GM21619 (cell line): Measurements from ENCODE around the gene FAR1.

Experiments used
- ATAC-seq: cut with Tn5 transposase; IDR thresholded peaks from one replicate; pipeline ENCODE4 v1.9.1; 2021; ENCODE audit not compliant: unreplicated experiment

The FAR1 gene

GRCh38 chr11:13669544-13670488 is 1.3 kb downstream of the FAR1 start:
- ATAC-seq = no peak

GRCh38 chr11:13672576-13673210 is 4.2 kb downstream of the FAR1 start:
- ATAC-seq = no peak

GRCh38 chr11:13674799-13675509 is 6.5 kb downstream of the FAR1 start:
- no peak for ATAC-seq

GRCh38 chr11:13676576-13676975 is 8.1 kb downstream of the FAR1 start:
- ATAC-seq = no peak

- no peak for ATAC-seq
Observed at GRCh38 chr11:13679768-13680167, 11.3 kb downstream of the FAR1 start.

- peak; percentile 86 for ATAC-seq
Observed at GRCh38 chr11:13680501-13681264, 12.2 kb downstream of the FAR1 start.

- no peak for ATAC-seq
Observed at GRCh38 chr11:13681446-13681845, 13.0 kb downstream of the FAR1 start.

- no peak for ATAC-seq
Observed at GRCh38 chr11:13682212-13682611, 13.7 kb downstream of the FAR1 start.

GRCh38 chr11:13685461-13686108 is 17.1 kb downstream of the FAR1 start:
- no peak for ATAC-seq

GRCh38 chr11:13686776-13687175 is 18.3 kb downstream of the FAR1 start:
- no peak for ATAC-seq

GRCh38 chr11:13687271-13687670 is 18.8 kb downstream of the FAR1 start:
- ATAC-seq = no peak

- no peak for ATAC-seq
Observed at GRCh38 chr11:13691286-13691899, 22.9 kb downstream of the FAR1 start.

GRCh38 chr11:13692172-13692571 is 23.7 kb downstream of the FAR1 start:
- ATAC-seq = no peak

- ATAC-seq = no peak
Observed at GRCh38 chr11:13694115-13694514, 25.6 kb downstream of the FAR1 start.

GRCh38 chr11:13695886-13696285 is 27.4 kb downstream of the FAR1 start:
- ATAC-seq = no peak

- ATAC-seq = no peak
Observed at GRCh38 chr11:13697710-13698109, 29.2 kb downstream of the FAR1 start.

- no peak for ATAC-seq
Observed at GRCh38 chr11:13698132-13698531, 29.7 kb downstream of the FAR1 start.

GRCh38 chr11:13699041-13699440 is 30.6 kb downstream of the FAR1 start:
- no peak for ATAC-seq

GRCh38 chr11:13699870-13700269 is 31.4 kb downstream of the FAR1 start:
- ATAC-seq = no peak

GRCh38 chr11:13701506-13701905 is 33.0 kb downstream of the FAR1 start:
- ATAC-seq = no peak
